K562 (cell line): ENCODE data around the gene SLC9A2. TPM values are rescaled to one million over a fixed set of nuclear protein-coding genes. Genes with fewer than 3 reads are reported as not detected.
A peak's percentile ranks its signal among the peaks of the same experiment; 100 is the strongest.

Experiments
- DNMT1 ChIP-seq: fragments of 450-650 bp; IDR thresholded peaks from 2 replicates; pipeline ENCODE4 v1.6.1; 2016; ENCODE audit warnings: antibody characterized with exemption, mild to moderate bottlenecking
- ELF2 ChIP-seq: fragments of 250-450 bp; sonication (Bioruptor Pico); IDR thresholded peaks from 2 replicates; pipeline ENCODE4 v1.5.0; 2021; ENCODE audit warnings: mild to moderate bottlenecking
- HDAC3 ChIP-seq: fragments of 450-650 bp; IDR thresholded peaks from 2 replicates; pipeline ENCODE4 v1.6.1; 2018; ENCODE audit warnings: borderline replicate concordance, mild to moderate bottlenecking, moderate library complexity; ENCODE audit not compliant: partially characterized antibody
- IRF2 ChIP-seq: sonication (generic); formaldehyde crosslinking; IDR thresholded peaks from 2 replicates; pipeline ENCODE4 v1.8.1; 2022; ENCODE audit warnings: mild to moderate bottlenecking, missing genetic modification reagents
- L3MBTL2 ChIP-seq: fragments of 450-650 bp; IDR thresholded peaks from 2 replicates; pipeline ENCODE4 v1.6.1; 2016; ENCODE audit warnings: mild to moderate bottlenecking, moderate library complexity
- POLR2G ChIP-seq: fragments of 200-400 bp; formaldehyde crosslinking; IDR thresholded peaks from 2 replicates; pipeline ENCODE4 v1.6.1; 2017; ENCODE audit warnings: low read depth, mild to moderate bottlenecking, antibody characterized with exemption, low read length, moderate library complexity
- RBFOX2 ChIP-seq: fragments of 200-400 bp; formaldehyde crosslinking; IDR thresholded peaks from 2 replicates; pipeline ENCODE4 v1.6.1; 2017; ENCODE audit warnings: low read depth, mild to moderate bottlenecking, low read length, moderate library complexity
- RFX7 ChIP-seq: fragments of 250-450 bp; sonication (Bioruptor Pico); IDR thresholded peaks from 2 replicates; pipeline ENCODE4 v1.5.1; 2021; ENCODE audit warnings: mild to moderate bottlenecking
- SETDB1 ChIP-seq: IDR thresholded peaks from one replicate; pipeline ENCODE4 v1.6.1; 2012; ENCODE audit warnings: low read length, control low read depth, inconsistent platforms
- SIN3A ChIP-seq, 2 experiments: fragments of 150-350 bp in 1 of 2; IDR thresholded peaks; 2 replicates each; pipeline ENCODE4 v1.6.1; 2011 to 2016; ENCODE audit warnings: borderline replicate concordance in 2 of 2, low read depth in 2 of 2, low read length in 2 of 2, mild to moderate bottlenecking in 2 of 2, moderate library complexity in 2 of 2; ENCODE audit not compliant: control insufficient read depth in 1 of 2
- SP2 ChIP-seq: IDR thresholded peaks from 2 replicates; pipeline ENCODE4 v1.6.1; 2011; ENCODE audit warnings: mild to moderate bottlenecking, low read depth, low read length, moderate library complexity; ENCODE audit not compliant: poor library complexity, severe bottlenecking; ENCODE audit errors: extremely low read depth
- ZNF197 ChIP-seq: fragments of 200-800 bp; sonication (Bioruptor generic); IDR thresholded peaks from 2 replicates; pipeline ENCODE4 v1.6.1; 2016; ENCODE audit warnings: low read depth, missing genetic modification characterization, missing compliant biosample characterization
- ZNF507 ChIP-seq: conservative IDR thresholded peaks from 2 replicates; pipeline ENCODE4 v1.6.1; 2017; ENCODE audit warnings: missing genetic modification characterization, missing compliant biosample characterization
- ZNF586 ChIP-seq: fragments of 450-650 bp; formaldehyde crosslinking; conservative IDR thresholded peaks from 2 replicates; pipeline ENCODE4 v1.4.0; 2020; ENCODE audit warnings: mild to moderate bottlenecking, moderate library complexity
- polyA plus RNA-seq, 8 experiments: library from polyadenylated mRNA; depleted of rRNA in 4 of 8; stranded (reverse) in 5 of 8; unstranded in 3 of 8; fragments of >200 nt; fragmentation: Nextera tagmentation in 2 of 8; fragmentation: Illumina TruSeq in 1 of 8; extraction: Ambion mirVana in 2 of 8; extraction: Trizol in 1 of 8; gene quantifications; 2 replicates each; pipeline versions ENCODE4 v1.2.1 to v1.2.3, GENCODE V29; 2011 to 2014; ENCODE audit warnings: inconsistent platforms in 1 of 8, missing spikeins in 1 of 8
- total RNA-seq, 7 experiments: library from RNA; depleted of rRNA in 6 of 7; stranded (reverse); fragments of >200 nt in 6 of 7; fragmentation: Illumina TruSeq in 2 of 7; extraction: Trizol in 2 of 7; gene quantifications; 2 replicates each; pipeline versions ENCODE4 v1.2.1 to v1.2.3, GENCODE V29; 2011 to 2021; ENCODE audit warnings: low replicate concordance in 1 of 7
- TF ChIP-seq, protein P1 (sequence below): fragments of 250-450 bp; sonication (Bioruptor Pico); IDR thresholded peaks from 2 replicates; pipeline ENCODE4 v1.4.0; 2020
- TF ChIP-seq, protein P2 (sequence below): fragments of 250-450 bp; sonication (Bioruptor Pico); IDR thresholded peaks from 2 replicates; pipeline ENCODE4 v1.8.0; 2021; ENCODE audit warnings: mild to moderate bottlenecking, moderate library complexity
- TF ChIP-seq, protein P3 (sequence below): fragments of 450-650 bp; IDR thresholded peaks from 2 replicates; pipeline ENCODE4 v1.6.1; 2016
- TF ChIP-seq, protein P4 (sequence below): fragments of 250-450 bp; sonication (Bioruptor Pico); IDR thresholded peaks from 2 replicates; pipeline ENCODE4 v1.6.1; 2021; ENCODE audit warnings: mild to moderate bottlenecking
- TF ChIP-seq, protein P5 (sequence below): fragments of 450-650 bp; formaldehyde crosslinking; IDR thresholded peaks from 2 replicates; pipeline ENCODE4 v1.4.0; 2022; ENCODE audit warnings: missing genetic modification characterization
- TF ChIP-seq, protein P6 (sequence below): fragments of 450-650 bp; conservative IDR thresholded peaks from 2 replicates; pipeline ENCODE4 v1.6.1; 2016; ENCODE audit warnings: missing genetic modification characterization, low read depth, mild to moderate bottlenecking, control low read depth, missing compliant biosample characterization

The SLC9A2 gene
- total and polyA plus RNA-seq, 9 of the 15 experiments (the other 6 are each of a cell fraction or from before 2014, with no cell fraction given) = 0.45 to 3.3 (median 1.6) TPM

DNA sequence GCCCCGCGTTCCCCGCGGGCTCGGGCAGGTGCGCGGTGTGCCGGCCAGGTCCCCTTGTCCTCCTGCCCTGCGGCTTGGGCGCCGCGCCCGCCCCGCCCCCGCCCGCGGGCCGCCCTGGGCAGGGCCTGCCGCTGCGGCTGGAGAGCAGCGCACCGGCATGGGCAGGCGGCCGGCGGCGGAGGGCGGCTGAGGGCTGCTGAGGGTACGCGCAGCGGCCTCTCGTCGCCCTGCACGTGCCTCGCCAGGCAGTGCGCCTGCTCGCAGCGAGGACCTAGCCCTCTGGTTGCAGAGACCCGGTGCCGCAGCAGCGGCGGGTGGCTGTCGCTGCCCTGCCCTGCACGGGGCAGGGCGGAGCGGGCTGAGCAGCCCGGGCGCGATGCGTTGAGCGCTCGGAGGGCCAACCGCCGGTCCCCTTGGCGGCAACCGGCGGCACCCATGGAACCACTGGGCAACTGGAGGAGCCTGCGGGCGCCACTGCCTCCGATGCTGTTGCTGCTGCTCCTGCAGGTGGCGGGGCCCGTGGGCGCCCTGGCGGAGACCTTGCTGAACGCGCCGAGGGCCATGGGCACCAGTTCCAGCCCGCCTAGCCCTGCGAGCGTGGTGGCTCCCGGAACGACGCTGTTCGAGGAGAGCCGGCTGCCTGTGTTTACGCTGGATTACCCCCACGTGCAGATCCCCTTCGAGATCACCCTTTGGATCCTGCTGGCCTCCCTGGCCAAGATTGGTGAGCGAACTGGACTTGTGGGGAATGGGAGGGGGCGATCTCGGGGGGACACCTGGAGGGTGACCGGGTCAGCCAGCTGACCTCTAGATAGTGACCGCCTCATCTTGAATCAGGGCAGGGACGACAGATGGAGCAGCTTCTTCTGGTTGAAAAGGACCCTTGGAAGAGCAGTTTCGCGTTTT is at the start of gene SLC9A2 (continued):
- TF ChIP-seq, protein P1, sequence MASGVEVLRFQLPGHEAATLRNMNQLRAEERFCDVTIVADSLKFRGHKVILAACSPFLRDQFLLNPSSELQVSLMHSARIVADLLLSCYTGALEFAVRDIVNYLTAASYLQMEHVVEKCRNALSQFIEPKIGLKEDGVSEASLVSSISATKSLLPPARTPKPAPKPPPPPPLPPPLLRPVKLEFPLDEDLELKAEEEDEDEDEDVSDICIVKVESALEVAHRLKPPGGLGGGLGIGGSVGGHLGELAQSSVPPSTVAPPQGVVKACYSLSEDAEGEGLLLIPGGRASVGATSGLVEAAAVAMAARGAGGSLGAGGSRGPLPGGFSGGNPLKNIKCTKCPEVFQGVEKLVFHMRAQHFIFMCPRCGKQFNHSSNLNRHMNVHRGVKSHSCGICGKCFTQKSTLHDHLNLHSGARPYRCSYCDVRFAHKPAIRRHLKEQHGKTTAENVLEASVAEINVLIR (CRISPR knock-in tag) = no peak
- TF ChIP-seq DNMT1 (no peak), HDAC3 (no peak), ELF2 (CRISPR knock-in tag) (no peak), L3MBTL2 (peak; percentile 82), RFX7 (CRISPR knock-in tag) (no peak), IRF2 (CRISPR knock-in tag) (no peak), SIN3A (IDR thresholded peaks at IDR 0.05; ENCODE audit: borderline replicate concordance in 2 of 2, control insufficient read depth in 1 of 2, low read depth in 2 of 2, low read length in 2 of 2) (no peak), SP2 (no peak), ZNF197 (no peak), ZNF586 (no peak), ZNF507 (tag) (no peak), POLR2G (peak; percentile 11; the same call in 1 of the 2 replicates), RBFOX2 (peak; percentile 59), SETDB1 (no peak)
- TF ChIP-seq, protein P2, sequence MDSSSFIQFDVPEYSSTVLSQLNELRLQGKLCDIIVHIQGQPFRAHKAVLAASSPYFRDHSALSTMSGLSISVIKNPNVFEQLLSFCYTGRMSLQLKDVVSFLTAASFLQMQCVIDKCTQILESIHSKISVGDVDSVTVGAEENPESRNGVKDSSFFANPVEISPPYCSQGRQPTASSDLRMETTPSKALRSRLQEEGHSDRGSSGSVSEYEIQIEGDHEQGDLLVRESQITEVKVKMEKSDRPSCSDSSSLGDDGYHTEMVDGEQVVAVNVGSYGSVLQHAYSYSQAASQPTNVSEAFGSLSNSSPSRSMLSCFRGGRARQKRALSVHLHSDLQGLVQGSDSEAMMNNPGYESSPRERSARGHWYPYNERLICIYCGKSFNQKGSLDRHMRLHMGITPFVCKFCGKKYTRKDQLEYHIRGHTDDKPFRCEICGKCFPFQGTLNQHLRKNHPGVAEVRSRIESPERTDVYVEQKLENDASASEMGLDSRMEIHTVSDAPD (CRISPR knock-in tag) = no peak
- TF ChIP-seq, protein P3, sequence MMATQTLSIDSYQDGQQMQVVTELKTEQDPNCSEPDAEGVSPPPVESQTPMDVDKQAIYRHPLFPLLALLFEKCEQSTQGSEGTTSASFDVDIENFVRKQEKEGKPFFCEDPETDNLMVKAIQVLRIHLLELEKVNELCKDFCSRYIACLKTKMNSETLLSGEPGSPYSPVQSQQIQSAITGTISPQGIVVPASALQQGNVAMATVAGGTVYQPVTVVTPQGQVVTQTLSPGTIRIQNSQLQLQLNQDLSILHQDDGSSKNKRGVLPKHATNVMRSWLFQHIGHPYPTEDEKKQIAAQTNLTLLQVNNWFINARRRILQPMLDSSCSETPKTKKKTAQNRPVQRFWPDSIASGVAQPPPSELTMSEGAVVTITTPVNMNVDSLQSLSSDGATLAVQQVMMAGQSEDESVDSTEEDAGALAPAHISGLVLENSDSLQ = no peak
- TF ChIP-seq, protein P4, sequence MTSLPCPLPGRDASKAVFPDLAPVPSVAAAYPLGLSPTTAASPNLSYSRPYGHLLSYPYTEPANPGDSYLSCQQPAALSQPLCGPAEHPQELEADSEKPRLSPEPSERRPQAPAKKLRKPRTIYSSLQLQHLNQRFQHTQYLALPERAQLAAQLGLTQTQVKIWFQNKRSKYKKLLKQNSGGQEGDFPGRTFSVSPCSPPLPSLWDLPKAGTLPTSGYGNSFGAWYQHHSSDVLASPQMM (CRISPR knock-in tag) = no peak
- TF ChIP-seq, protein P5, sequence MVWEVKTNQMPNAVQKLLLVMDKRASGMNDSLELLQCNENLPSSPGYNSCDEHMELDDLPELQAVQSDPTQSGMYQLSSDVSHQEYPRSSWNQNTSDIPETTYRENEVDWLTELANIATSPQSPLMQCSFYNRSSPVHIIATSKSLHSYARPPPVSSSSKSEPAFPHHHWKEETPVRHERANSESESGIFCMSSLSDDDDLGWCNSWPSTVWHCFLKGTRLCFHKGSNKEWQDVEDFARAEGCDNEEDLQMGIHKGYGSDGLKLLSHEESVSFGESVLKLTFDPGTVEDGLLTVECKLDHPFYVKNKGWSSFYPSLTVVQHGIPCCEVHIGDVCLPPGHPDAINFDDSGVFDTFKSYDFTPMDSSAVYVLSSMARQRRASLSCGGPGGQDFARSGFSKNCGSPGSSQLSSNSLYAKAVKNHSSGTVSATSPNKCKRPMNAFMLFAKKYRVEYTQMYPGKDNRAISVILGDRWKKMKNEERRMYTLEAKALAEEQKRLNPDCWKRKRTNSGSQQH (CRISPR knock-in tag) = no peak
- TF ChIP-seq, protein P6, sequence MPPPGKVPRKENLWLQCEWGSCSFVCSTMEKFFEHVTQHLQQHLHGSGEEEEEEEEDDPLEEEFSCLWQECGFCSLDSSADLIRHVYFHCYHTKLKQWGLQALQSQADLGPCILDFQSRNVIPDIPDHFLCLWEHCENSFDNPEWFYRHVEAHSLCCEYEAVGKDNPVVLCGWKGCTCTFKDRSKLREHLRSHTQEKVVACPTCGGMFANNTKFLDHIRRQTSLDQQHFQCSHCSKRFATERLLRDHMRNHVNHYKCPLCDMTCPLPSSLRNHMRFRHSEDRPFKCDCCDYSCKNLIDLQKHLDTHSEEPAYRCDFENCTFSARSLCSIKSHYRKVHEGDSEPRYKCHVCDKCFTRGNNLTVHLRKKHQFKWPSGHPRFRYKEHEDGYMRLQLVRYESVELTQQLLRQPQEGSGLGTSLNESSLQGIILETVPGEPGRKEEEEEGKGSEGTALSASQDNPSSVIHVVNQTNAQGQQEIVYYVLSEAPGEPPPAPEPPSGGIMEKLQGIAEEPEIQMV = no peak
